Endothelial cell of umbilical vein (primary cell): ENCODE measurements around the gene LMF1.

Experiments used
- JUN ChIP-seq: IDR thresholded peaks from 2 replicates; pipeline ENCODE4 v1.6.1; 2011; ENCODE audit warnings: borderline replicate concordance, low read depth; ENCODE audit not compliant: insufficient read length, insufficient read depth
- MYC ChIP-seq: IDR thresholded peaks from one replicate; pipeline ENCODE4 v1.6.1; 2011; ENCODE audit warnings: mild to moderate bottlenecking, low read depth, low read length
- TF ChIP-seq, protein P1 (sequence below), 2 donors: IDR thresholded peaks; 1 replicate in 1 of 2; 2 replicates in 1 of 2; pipeline ENCODE4 v1.5.1; 2011; ENCODE audit warnings: low read length in 2 of 2, mild to moderate bottlenecking in 2 of 2, moderate library complexity in 2 of 2, control low read depth in 1 of 2, inconsistent platforms in 1 of 2, low read depth in 1 of 2; ENCODE audit not compliant: insufficient read depth in 1 of 2; ENCODE audit errors: extremely low read depth in 1 of 2

DNA sequence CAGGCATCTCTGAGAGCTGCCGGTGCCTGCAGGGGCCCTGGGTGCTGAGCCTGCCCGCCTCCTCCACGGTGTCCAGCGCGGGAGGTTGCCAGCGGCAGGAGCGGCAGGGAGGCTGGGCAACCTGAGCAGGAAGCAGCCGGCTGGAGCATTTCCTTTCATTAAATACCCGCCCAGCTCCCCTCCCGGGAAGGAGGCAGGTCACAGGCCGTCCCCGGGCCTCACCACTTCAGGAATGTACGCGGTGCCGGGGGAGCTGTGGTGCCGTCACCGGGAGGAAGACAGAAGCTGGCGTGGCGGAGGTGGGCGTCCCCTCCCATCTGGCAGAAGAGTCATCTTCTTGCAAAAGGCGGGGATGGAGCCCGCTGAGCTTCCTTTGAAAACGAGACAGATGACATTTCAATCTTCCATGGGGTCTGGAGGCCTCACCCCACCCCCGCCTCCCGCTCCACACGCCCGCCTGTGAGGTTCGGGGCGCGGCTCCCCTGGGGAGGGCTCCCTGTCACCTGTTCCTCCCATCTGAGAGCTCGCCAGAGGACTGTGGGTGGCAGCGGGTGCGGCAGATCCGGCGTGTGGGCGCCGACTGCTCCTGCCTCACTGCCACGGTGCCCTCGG lies 26.8 kb upstream of the LMF1 start:
- TF ChIP-seq JUN = no peak
- no peak for TF ChIP-seq MYC
- TF ChIP-seq, protein P1, sequence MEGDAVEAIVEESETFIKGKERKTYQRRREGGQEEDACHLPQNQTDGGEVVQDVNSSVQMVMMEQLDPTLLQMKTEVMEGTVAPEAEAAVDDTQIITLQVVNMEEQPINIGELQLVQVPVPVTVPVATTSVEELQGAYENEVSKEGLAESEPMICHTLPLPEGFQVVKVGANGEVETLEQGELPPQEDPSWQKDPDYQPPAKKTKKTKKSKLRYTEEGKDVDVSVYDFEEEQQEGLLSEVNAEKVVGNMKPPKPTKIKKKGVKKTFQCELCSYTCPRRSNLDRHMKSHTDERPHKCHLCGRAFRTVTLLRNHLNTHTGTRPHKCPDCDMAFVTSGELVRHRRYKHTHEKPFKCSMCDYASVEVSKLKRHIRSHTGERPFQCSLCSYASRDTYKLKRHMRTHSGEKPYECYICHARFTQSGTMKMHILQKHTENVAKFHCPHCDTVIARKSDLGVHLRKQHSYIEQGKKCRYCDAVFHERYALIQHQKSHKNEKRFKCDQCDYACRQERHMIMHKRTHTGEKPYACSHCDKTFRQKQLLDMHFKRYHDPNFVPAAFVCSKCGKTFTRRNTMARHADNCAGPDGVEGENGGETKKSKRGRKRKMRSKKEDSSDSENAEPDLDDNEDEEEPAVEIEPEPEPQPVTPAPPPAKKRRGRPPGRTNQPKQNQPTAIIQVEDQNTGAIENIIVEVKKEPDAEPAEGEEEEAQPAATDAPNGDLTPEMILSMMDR (IDR thresholded peaks at IDR 0.05; ENCODE audit: extremely low read depth in 1 of 2, insufficient read depth in 1 of 2, low read depth in 1 of 2, low read length in 2 of 2) = no peak
